HG02943 (cell line): ENCODE measurements around the gene TMEM178B.

Experiments
- ATAC-seq: cut with Tn5 transposase; IDR thresholded peaks from one replicate; pipeline ENCODE4 v1.9.1; 2021; ENCODE audit warnings: mild to moderate bottlenecking, low read depth, moderate library complexity; ENCODE audit not compliant: unreplicated experiment

Gene TMEM178B

GRCh38 chr7:141342621-141343408 is 269.0 kb downstream of the TMEM178B start:
- no peak for ATAC-seq

GRCh38 chr7:141344153-141344935 is 270.5 kb downstream of the TMEM178B start:
- ATAC-seq, result no peak

- ATAC-seq, result no peak
Measured at GRCh38 chr7:141348728-141349127, 274.9 kb downstream of the TMEM178B start.

- no peak for ATAC-seq
Measured at GRCh38 chr7:141349338-141349737, 275.5 kb downstream of the TMEM178B start.

- ATAC-seq, result no peak
Measured at GRCh38 chr7:141349804-141350203, 275.9 kb downstream of the TMEM178B start.

- ATAC-seq, result no peak
Measured at GRCh38 chr7:141351175-141351574, 277.3 kb downstream of the TMEM178B start.

GRCh38 chr7:141352955-141353354 is 279.1 kb downstream of the TMEM178B start:
- ATAC-seq, result no peak

- ATAC-seq, result no peak
Measured at GRCh38 chr7:141354251-141354650, 280.4 kb downstream of the TMEM178B start.

- no peak for ATAC-seq
Measured at GRCh38 chr7:141355032-141355431, 281.2 kb downstream of the TMEM178B start.

GRCh38 chr7:141356161-141356560 is 282.3 kb downstream of the TMEM178B start:
- ATAC-seq, result no peak

GRCh38 chr7:141358386-141358785 is 284.5 kb downstream of the TMEM178B start:
- ATAC-seq, result no peak

- no peak for ATAC-seq
Measured at GRCh38 chr7:141359262-141359661, 285.4 kb downstream of the TMEM178B start.

- no peak for ATAC-seq
Measured at GRCh38 chr7:141359740-141360415, 286.0 kb downstream of the TMEM178B start.

GRCh38 chr7:141360416-141360760 is 286.5 kb downstream of the TMEM178B start:
- no peak for ATAC-seq

- ATAC-seq, result no peak
Measured at GRCh38 chr7:141360803-141361202, 286.9 kb downstream of the TMEM178B start.

GRCh38 chr7:141361479-141361878 is 287.6 kb downstream of the TMEM178B start:
- ATAC-seq, result no peak

GRCh38 chr7:141361960-141362359 is 288.1 kb downstream of the TMEM178B start:
- no peak for ATAC-seq

- ATAC-seq, result no peak
Measured at GRCh38 chr7:141362580-141363435, 288.9 kb downstream of the TMEM178B start.

GRCh38 chr7:141363748-141364147 is 289.9 kb downstream of the TMEM178B start:
- ATAC-seq, result no peak

- ATAC-seq, result no peak
Measured at GRCh38 chr7:141366091-141366621, 292.3 kb downstream of the TMEM178B start.
